IMR-90 (cell line): ENCODE measurements around the gene EFCAB9. TPM values are rescaled to one million over a fixed set of nuclear protein-coding genes. Genes with fewer than 3 reads are reported as not detected.

Experiments used
- ATAC-seq: fragments of 200-7000 bp; cut with Tn5 transposase; 2 replicates; pipeline ENCODE4 v1.9.1; 2020; ENCODE audit warnings: low read depth, mild to moderate bottlenecking, moderate library complexity
- BruUV-seq: library from RNA; stranded (reverse); fragments of 400-500 nt; replicated peaks from 2 replicates; lab custom pipeline; 2021; lab: Mats Ljungman, UMichigan
- CTCF ChIA-PET: fragments of 300-600 bp; formaldehyde crosslinking; extraction: SDS; loops from one replicate; lab custom pipeline; 2021; ENCODE audit warnings: antibody characterized with exemption; lab: Yijun Ruan, JAX
- POLR2A ChIA-PET: fragments of 300-600 bp; sonication (Branson Sonifier 250); formaldehyde crosslinking; loops from one replicate; lab custom pipeline; 2022; ENCODE audit warnings: antibody characterized with exemption; ENCODE audit not compliant: unreplicated experiment; lab: Charles Lee
- DNase-seq: peaks from one replicate; pipeline ENCODE4 v3.0.0; 2013
- H2AFZ ChIP-seq: replicated peaks from 2 replicates; pipeline ENCODE3; 2013; ENCODE audit warnings: low read length, mild to moderate bottlenecking; ENCODE audit not compliant: poor library complexity
- H2AK5ac ChIP-seq: 2 replicates; pipeline ENCODE4 v1.6.1; 2013; ENCODE audit warnings: low read depth, low read length, inconsistent platforms
- H2AK9ac ChIP-seq: replicated peaks from 2 replicates; pipeline ENCODE3; 2013; ENCODE audit warnings: mild to moderate bottlenecking, low read depth, low read length, moderate library complexity; ENCODE audit not compliant: poor library complexity
- H2BK120ac ChIP-seq: 2 replicates; pipeline ENCODE4 v1.6.1; 2013; ENCODE audit warnings: low read depth, low read length, inconsistent platforms
- H2BK15ac ChIP-seq: 3 replicates; pipeline ENCODE4 v1.6.1; 2013; ENCODE audit warnings: low read depth, low read length, inconsistent platforms
- H2BK20ac ChIP-seq: 2 replicates; pipeline ENCODE4 v1.6.1; 2013; ENCODE audit warnings: low read depth, mild to moderate bottlenecking, inconsistent platforms, low read length, moderate library complexity
- H2BK5ac ChIP-seq: 2 replicates; pipeline ENCODE4 v1.6.1; 2013; ENCODE audit warnings: mild to moderate bottlenecking, low read depth, low read length, inconsistent platforms; ENCODE audit not compliant: poor library complexity, severe bottlenecking
- H3K14ac ChIP-seq: replicated peaks from 2 replicates; pipeline ENCODE4 v1.6.1; 2013; ENCODE audit warnings: low read depth, low read length, inconsistent platforms
- H3K18ac ChIP-seq: 2 replicates; pipeline ENCODE4 v1.6.1; 2013; ENCODE audit warnings: low read depth, low read length, control low read depth
- H3K23ac ChIP-seq: 2 replicates; pipeline ENCODE4 v1.6.1; 2013; ENCODE audit warnings: low read depth, low read length, inconsistent platforms
- H3K27ac ChIP-seq: 2 replicates; pipeline ENCODE4 v1.5.1; 2013; ENCODE audit warnings: mild to moderate bottlenecking, control low read depth, low read length; ENCODE audit not compliant: insufficient read depth
- H3K27me3 ChIP-seq: 2 replicates; pipeline ENCODE4 v1.6.1; 2013; ENCODE audit warnings: low read length; ENCODE audit not compliant: control insufficient read depth, insufficient read depth
- H3K36me3 ChIP-seq: 2 replicates; pipeline ENCODE4 v1.6.1; 2013; ENCODE audit warnings: low read length, mixed read lengths; ENCODE audit not compliant: control insufficient read depth, insufficient read depth
- H3K4ac ChIP-seq: 2 replicates; pipeline ENCODE4 v1.6.1; 2013; ENCODE audit warnings: low read depth, low read length, inconsistent platforms
- H3K4me1 ChIP-seq: 2 replicates; pipeline ENCODE4 v1.6.1; 2013; ENCODE audit warnings: low read length, mixed read lengths; ENCODE audit not compliant: control insufficient read depth, insufficient read depth
- H3K4me2 ChIP-seq: 2 replicates; pipeline ENCODE4 v1.6.1; 2013; ENCODE audit warnings: low read depth, mild to moderate bottlenecking, control low read depth, low read length, moderate library complexity
- H3K4me3 ChIP-seq: 2 replicates; pipeline ENCODE4 v1.5.1; 2013; ENCODE audit warnings: low read depth, mild to moderate bottlenecking, control low read depth, low read length, moderate library complexity; ENCODE audit not compliant: insufficient read depth
- H3K56ac ChIP-seq: 2 replicates; pipeline ENCODE4 v1.6.1; 2013; ENCODE audit warnings: low read length, inconsistent platforms; ENCODE audit not compliant: insufficient read depth; ENCODE audit errors: extremely low read depth
- H3K79me1 ChIP-seq, 2 experiments: 2 replicates each; pipeline ENCODE4 v1.6.1; 2013; ENCODE audit warnings: low read length in 2 of 2, inconsistent platforms in 1 of 2, low read depth in 1 of 2
- H3K9ac ChIP-seq: 2 replicates; pipeline ENCODE4 v1.6.1; 2013; ENCODE audit warnings: low read depth, low read length, control low read depth
- H3K9me1 ChIP-seq: 2 replicates; pipeline ENCODE4 v1.6.1; 2013; ENCODE audit warnings: low read length, inconsistent platforms; ENCODE audit not compliant: insufficient read depth
- H3K9me3 ChIP-seq: 2 replicates; pipeline ENCODE4 v1.6.1; 2013; ENCODE audit warnings: low read length; ENCODE audit not compliant: control insufficient read depth, insufficient read depth
- H4K20me1 ChIP-seq: 2 replicates; pipeline ENCODE4 v1.6.1; 2013; ENCODE audit warnings: low read length, inconsistent platforms; ENCODE audit not compliant: insufficient read depth
- H4K5ac ChIP-seq: 2 replicates; pipeline ENCODE4 v1.6.1; 2013; ENCODE audit warnings: mild to moderate bottlenecking, low read depth, low read length, control low read depth
- H4K8ac ChIP-seq, 2 experiments: 2 replicates each; pipeline ENCODE4 v1.6.1; 2013; ENCODE audit warnings: low read depth in 2 of 2, low read length in 2 of 2, control low read depth in 1 of 2, inconsistent platforms in 1 of 2
- H4K91ac ChIP-seq: 2 replicates; pipeline ENCODE4 v1.6.1; 2013; ENCODE audit warnings: low read depth, low read length, inconsistent platforms; ENCODE audit not compliant: insufficient read depth
- BHLHE40 ChIP-seq: fragments of 150-350 bp; IDR thresholded peaks from 2 replicates; pipeline ENCODE4 v1.6.1; 2016; ENCODE audit warnings: mild to moderate bottlenecking, low read depth, low read length
- CTCF ChIP-seq: conservative IDR thresholded peaks from 2 replicates; pipeline ENCODE4 v1.5.1; 2012; ENCODE audit warnings: mild to moderate bottlenecking, low read depth, low read length, improper control_type of control experiment
- FOS ChIP-seq: fragments of 150-350 bp; IDR thresholded peaks from 2 replicates; pipeline ENCODE4 v1.6.1; 2016; ENCODE audit warnings: low read depth, low read length
- MAFK ChIP-seq: IDR thresholded peaks from 2 replicates; pipeline ENCODE4 v1.6.1; 2012; ENCODE audit warnings: low read depth, low read length, improper control_type of control experiment
- RAD21 ChIP-seq: IDR thresholded peaks from 2 replicates; pipeline ENCODE4 v1.6.1; 2012; ENCODE audit warnings: low read length, improper control_type of control experiment
- USF2 ChIP-seq: fragments of 150-350 bp; IDR thresholded peaks from 2 replicates; pipeline ENCODE4 v1.6.1; 2017; ENCODE audit warnings: mild to moderate bottlenecking, antibody characterized with exemption, low read length, low read depth
- WGBS, 2 experiments: methylation state at CpG; one replicate each; pipeline versions ENCODE4 v1.1.5 to v1.1.7; 2013; ENCODE audit warnings: missing lambda C conversion rate in 2 of 2; ENCODE audit not compliant: insufficient read length in 1 of 2; ENCODE audit errors: extremely low coverage in 2 of 2; 5-methylcytosine and 5-hydroxymethylcytosine counted together
- dilution Hi-C: fragments of 300-500 bp; cut with HindIII; formaldehyde crosslinking; loops from one replicate; pipeline ENCODE4 v1.14.3; 2018; ENCODE audit warnings: low sequenced_read_pairs; ENCODE audit not compliant: unreplicated experiment
- in situ Hi-C: fragments of 300-500 bp; cut with MboI; formaldehyde crosslinking; loops from 3 replicates; pipeline ENCODE4 v1.14.3; 2019; ENCODE audit warnings: low sequenced_read_pairs, inconsistent platforms, mixed read lengths
- intact Hi-C: fragments of 100-400 bp; cut with micrococcal nuclease; formaldehyde crosslinking; loops from 2 replicates; pipeline ENCODE4 v1.10.0; 2022
- polyA plus RNA-seq, 3 experiments: library from polyadenylated mRNA; depleted of rRNA; stranded (reverse); fragments of >200 nt; gene quantifications; 2 replicates each; pipeline ENCODE4 v1.2.3, GENCODE V29; 2012; ENCODE audit warnings: low replicate concordance in 1 of 3
- total RNA-seq: library from RNA; depleted of rRNA; stranded (reverse); fragments of >200 nt; gene quantifications from 2 replicates; pipeline ENCODE4 v1.2.3, GENCODE V29; 2012

Gene EFCAB9
- total and polyA plus RNA-seq, 2 of the 4 experiments (the other 2 are of a cell fraction) = not detected

GRCh38 chr5:172213126-172213525, 19.2 kb downstream of the EFCAB9 start:
- CTCF ChIA-PET = interaction anchor here (0.5 kb wide), 1 partner anchor 39 kb away, joined by 3 read pairs; no protein-coding TSS in a partner anchor
- WGBS, 2 experiments = 100% methylated on average over 1 of the region's 4 CpGs; no CpG with 5 or more reads in 1 of the 2 experiments
- in situ Hi-C loops = no loop called here

More at GRCh38 chr5:172213126-172213525, 19.2 kb downstream of the EFCAB9 start:
- Histone ChIP-seq H2BK15ac (no peak overlapping the region), H2AK9ac (no peak overlapping the region), H3K36me3 (peaks cover 17% of the 10 kb centered on the region), H3K4me3 (no peak overlapping the region), H3K4me1 (peaks cover 1% of the 10 kb centered on the region; the same call in 1 of the 2 replicates), H2BK120ac (no peak overlapping the region), H3K9ac (no peak overlapping the region), H3K4ac (no peak overlapping the region), H4K5ac (no peak overlapping the region), H2AFZ (no peak overlapping the region), H3K18ac (no peak overlapping the region), H3K9me1 (0 out of 2 replicates have a peak, but pooled peaks cover 3% of the 10 kb centered on the region), H2AK5ac (no peak overlapping the region), H4K20me1 (peaks cover 19% of the 10 kb centered on the region; the same call in 1 of the 2 replicates), H3K9me3 (no peaks in the 10 kb centered on the region), H3K79me1 (peaks cover 26 to 62% of the 10 kb centered on the region in 2 experiments), H4K8ac (no peak overlapping the region), H2BK20ac (no peak overlapping the region), H3K14ac (no peak overlapping the region), H3K27me3 (no peaks in the 10 kb centered on the region), H3K27ac (no peak overlapping the region), H4K91ac (no peak overlapping the region), H2BK5ac (no peak overlapping the region), H3K23ac (no peak overlapping the region), H3K4me2 (no peak overlapping the region), H3K56ac (no peak overlapping the region)
- intact Hi-C loops (no loop called here), dilution Hi-C loops (no loop called here)
- DNase-seq = no peak
- no TSS peak for BruUV-seq
- ATAC-seq = no peak
- POLR2A ChIA-PET = no interaction called here
- TF ChIP-seq RAD21 (no peak), CTCF (no peak), BHLHE40 (no peak), FOS (no peak), MAFK (no peak), USF2 (no peak)
